SU-DHL-6 (cell line): ENCODE results near the gene TNRC6B.

Experiments
- CTCF ChIP-seq: fragments of 200-600 bp; sonication (generic); IDR thresholded peaks from one replicate; pipeline ENCODE4 v1.5.1; 2017; ENCODE audit warnings: antibody characterized with exemption, mild to moderate bottlenecking, low read length, moderate library complexity; ENCODE audit not compliant: insufficient read depth, poor library complexity, severe bottlenecking
- EZH2phosphoT487 ChIP-seq: fragments of 200-600 bp; sonication (generic), shearing (Covaris generic); conservative IDR thresholded peaks from 2 replicates; pipeline ENCODE4 v1.6.1; 2018; ENCODE audit warnings: mild to moderate bottlenecking, antibody characterized with exemption, low read length, moderate library complexity, mixed read lengths

GRCh38 chr22:40215266-40215665, 37.5 kb downstream of the TNRC6B start:
- TF ChIP-seq CTCF = no peak
- TF ChIP-seq EZH2phosphoT487 = no peak
